Activated CD8-positive, alpha-beta T cell treated with anti-CD3 and anti-CD28 coated beads for 36 hours (primary cell): Measurements from ENCODE around the gene MZF1. TPM values are rescaled to one million over a fixed set of nuclear protein-coding genes. Genes with fewer than 3 reads are reported as not detected.

Source experiments
- ATAC-seq: fragments of 200-7000 bp; cut with Tn5 transposase; one replicate; pipeline ENCODE4 v1.10.0; 2021; ENCODE audit warnings: mild to moderate bottlenecking, moderate library complexity
- CTCF ChIA-PET: fragments of 350-600 bp; sonication (Branson Sonifier 250); formaldehyde crosslinking; loops from one replicate; lab custom pipeline; 2021; ENCODE audit warnings: antibody characterized with exemption; lab: Charles Lee
- POLR2A ChIA-PET: fragments of 350-600 bp; sonication (Branson Sonifier 250); formaldehyde crosslinking; loops from one replicate; lab custom pipeline; 2021; ENCODE audit warnings: antibody characterized with exemption; lab: Charles Lee
- DNase-seq: peaks from one replicate; pipeline ENCODE4 v3.0.0-alpha.2; 2020
- H3K27ac Mint-ChIP-seq: one replicate; pipeline ENCODE4 v1.8.0; 2021; ENCODE audit warnings: mild to moderate bottlenecking, mixed read lengths
- H3K27me3 Mint-ChIP-seq: one replicate; pipeline ENCODE4 v1.8.0; 2021; ENCODE audit warnings: mixed read lengths
- H3K36me3 Mint-ChIP-seq: one replicate; pipeline ENCODE4 v1.8.0; 2021; ENCODE audit warnings: low read depth, mixed read lengths
- H3K4me1 Mint-ChIP-seq: one replicate; pipeline ENCODE4 v1.8.0; 2021; ENCODE audit warnings: low read depth, mixed read lengths
- H3K4me3 Mint-ChIP-seq: one replicate; pipeline ENCODE4 v1.8.0; 2021; ENCODE audit warnings: mild to moderate bottlenecking, moderate library complexity, mixed read lengths
- H3K9me3 Mint-ChIP-seq: one replicate; pipeline ENCODE4 v1.8.0; 2021; ENCODE audit warnings: mixed read lengths
- intact Hi-C: fragments of 100-400 bp; cut with micrococcal nuclease; formaldehyde crosslinking; loops from one replicate; pipeline ENCODE4 v1.10.0; 2022
- total RNA-seq, 2 experiments: library from RNA; stranded (reverse); gene quantifications; one replicate each; pipeline ENCODE4 v1.2.3, GENCODE V29; 2021
- TF ChIP-seq, protein P1 (sequence below): fragments of 200-600 bp; IDR thresholded peaks from one replicate; pipeline ENCODE4 v1.8.0; 2022; ENCODE audit warnings: antibody characterized with exemption, mild to moderate bottlenecking

Gene MZF1
- total RNA-seq, 2 experiments from 2014 or later = 12.1 to 13.4 TPM

DNA sequence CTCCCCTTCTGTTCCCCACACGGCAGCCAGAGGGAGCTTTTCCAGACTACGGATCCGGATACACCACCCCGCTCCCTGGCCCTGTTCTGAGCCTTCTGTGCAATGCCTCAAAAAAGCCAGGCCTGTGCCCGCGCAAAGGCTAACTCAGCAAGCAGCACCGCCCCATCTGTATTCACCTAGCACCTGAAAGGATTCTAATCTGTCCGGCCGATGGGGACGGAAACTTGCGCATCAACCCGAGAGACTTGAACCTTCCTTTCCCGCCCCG lies 54.1 kb downstream of the MZF1 start:
- H3K9me3 Mint-ChIP-seq = no peaks in the 10 kb centered on the region
- ATAC-seq = peak; percentile 11
- intact Hi-C loops = no loop called here

DNA sequence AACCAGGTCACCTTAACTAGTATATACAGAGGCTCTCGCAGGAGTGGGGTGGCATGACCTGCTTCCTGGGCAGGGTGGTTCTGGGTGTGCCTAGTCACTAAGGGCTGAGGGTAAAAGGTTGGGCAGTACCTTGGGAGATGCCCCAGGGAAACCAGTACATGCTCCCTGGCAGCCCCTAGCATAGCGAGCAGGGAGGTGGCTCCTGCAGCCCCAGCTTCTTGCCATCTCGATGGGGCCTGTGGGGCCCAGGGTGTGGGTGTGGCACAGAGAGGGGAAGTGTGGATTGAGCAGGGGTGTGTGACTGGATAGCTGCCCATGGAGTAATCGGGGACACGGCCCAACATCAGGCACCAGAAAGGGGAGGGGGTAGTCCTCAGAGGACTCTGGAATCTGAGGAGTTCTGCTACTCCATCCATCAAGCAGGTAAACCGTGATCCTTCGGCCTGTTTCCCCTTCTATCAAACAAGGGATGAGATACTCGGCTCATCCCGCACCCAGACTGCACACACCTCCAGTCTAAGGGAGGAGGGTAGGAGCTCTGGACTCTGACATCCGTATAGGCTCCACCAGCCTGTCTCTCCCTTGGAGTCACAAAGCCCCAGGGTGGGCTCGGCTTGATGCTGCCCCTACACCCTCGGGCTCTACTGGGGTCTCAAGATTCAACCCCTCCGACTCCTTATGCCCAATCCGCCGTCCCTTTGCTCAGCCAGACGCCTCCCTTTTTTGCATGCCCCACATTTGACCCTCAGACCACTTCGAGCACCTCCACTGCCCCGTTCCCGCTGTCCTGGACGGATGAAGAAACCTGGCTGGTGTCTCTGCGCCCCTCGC lies 54.7 kb downstream of the MZF1 start:
- H3K27me3 Mint-ChIP-seq = no peaks in the 10 kb centered on the region
- H3K36me3 Mint-ChIP-seq = peaks cover 20% of the 10 kb centered on the region
- no peak for ATAC-seq
- peaks cover 40% of the 10 kb centered on the region for H3K4me1 Mint-ChIP-seq
- peak; percentile 42 for DNase-seq
- no peaks in the 10 kb centered on the region for H3K9me3 Mint-ChIP-seq
- intact Hi-C loops = no loop called here
- H3K4me3 Mint-ChIP-seq = peak overlapping the region; percentile 88
- TF ChIP-seq, protein P1, sequence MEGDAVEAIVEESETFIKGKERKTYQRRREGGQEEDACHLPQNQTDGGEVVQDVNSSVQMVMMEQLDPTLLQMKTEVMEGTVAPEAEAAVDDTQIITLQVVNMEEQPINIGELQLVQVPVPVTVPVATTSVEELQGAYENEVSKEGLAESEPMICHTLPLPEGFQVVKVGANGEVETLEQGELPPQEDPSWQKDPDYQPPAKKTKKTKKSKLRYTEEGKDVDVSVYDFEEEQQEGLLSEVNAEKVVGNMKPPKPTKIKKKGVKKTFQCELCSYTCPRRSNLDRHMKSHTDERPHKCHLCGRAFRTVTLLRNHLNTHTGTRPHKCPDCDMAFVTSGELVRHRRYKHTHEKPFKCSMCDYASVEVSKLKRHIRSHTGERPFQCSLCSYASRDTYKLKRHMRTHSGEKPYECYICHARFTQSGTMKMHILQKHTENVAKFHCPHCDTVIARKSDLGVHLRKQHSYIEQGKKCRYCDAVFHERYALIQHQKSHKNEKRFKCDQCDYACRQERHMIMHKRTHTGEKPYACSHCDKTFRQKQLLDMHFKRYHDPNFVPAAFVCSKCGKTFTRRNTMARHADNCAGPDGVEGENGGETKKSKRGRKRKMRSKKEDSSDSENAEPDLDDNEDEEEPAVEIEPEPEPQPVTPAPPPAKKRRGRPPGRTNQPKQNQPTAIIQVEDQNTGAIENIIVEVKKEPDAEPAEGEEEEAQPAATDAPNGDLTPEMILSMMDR = no peak
- peak overlapping the region; percentile 96 for H3K27ac Mint-ChIP-seq
- POLR2A ChIA-PET = interaction anchor here (0.5 to 10.2 kb wide), 20 partner anchors 9 to 336 kb away, joined by 3 to 164 read pairs (median 7); partner anchors contain the start of genes CHMP2A, ERVK3-1, RPS5 and TRIM28
- CTCF ChIA-PET = interaction anchor here (0.6 to 5.5 kb wide), 22 partner anchors 10 to 300 kb away, joined by 3 to 131 read pairs (median 4); partner anchors contain the start of genes CHMP2A, ERVK3-1, TRIM28 and UBE2M

More for the DNA sequence above, 54.1 kb downstream of the MZF1 start:
- POLR2A ChIA-PET = interaction anchor here (0.5 to 10.2 kb wide), 20 partner anchors 10 to 336 kb away, joined by 3 to 164 read pairs (median 6); partner anchors contain the start of genes CHMP2A, ERVK3-1, RPS5 and TRIM28
- Mint-ChIP-seq H3K36me3 (peaks cover 20% of the 10 kb centered on the region), H3K4me1 (peaks cover 37% of the 10 kb centered on the region), H3K27me3 (no peaks in the 10 kb centered on the region), H3K4me3 (peak overlapping the region; percentile 88), H3K27ac (peak overlapping the region; percentile 96)
- CTCF ChIA-PET = interaction anchor here (0.6 to 5.5 kb wide), 20 partner anchors 11 to 301 kb away, joined by 3 to 131 read pairs (median 4); partner anchors contain the start of genes CHMP2A, ERVK3-1, TRIM28 and UBE2M
- TF ChIP-seq, protein P1 = no peak
- DNase-seq = peak; percentile 70

DNA sequence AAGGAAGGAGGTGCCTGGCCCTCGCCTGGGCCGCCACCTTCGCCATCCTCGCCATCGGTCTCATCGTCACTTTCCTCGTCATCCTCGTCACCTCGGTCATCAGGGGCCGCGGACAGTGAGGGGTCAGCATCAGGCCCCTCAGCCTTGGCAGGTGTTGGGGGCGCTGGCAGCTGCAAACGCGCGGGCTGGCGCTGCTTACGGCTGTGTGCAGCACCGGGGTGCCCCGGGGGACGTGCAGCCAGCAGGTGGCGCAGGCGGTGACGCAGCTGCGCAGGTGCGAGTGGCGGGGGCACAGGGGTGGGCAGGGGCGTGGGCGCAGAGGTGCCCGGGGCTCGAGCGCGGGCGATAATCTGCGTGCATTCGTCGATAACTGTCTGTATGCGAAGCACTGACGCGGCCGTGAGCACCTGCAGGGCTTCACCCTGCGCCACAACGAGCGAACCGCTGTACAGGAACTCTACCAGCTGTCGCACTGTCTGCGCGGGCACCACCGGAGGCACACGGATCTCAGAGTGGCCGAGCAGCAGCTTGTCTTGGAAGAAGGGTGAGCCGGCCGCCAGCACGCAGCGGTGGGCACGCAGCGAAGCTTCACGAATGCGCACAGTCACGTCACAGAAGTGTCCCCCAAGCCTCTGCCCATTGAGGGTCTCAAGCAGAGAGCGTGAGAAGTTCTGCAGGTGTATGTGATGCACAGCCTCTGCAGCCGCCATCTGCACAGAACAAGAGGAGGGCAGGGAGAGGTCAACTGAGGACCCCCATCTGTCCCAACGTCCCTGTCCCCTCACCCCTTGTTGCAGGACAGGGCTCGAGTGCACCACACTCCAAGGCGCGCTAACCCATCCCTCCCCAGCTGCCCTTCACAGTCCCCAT lies 55.9 kb downstream of the MZF1 start:
- Mint-ChIP-seq H3K4me1 (peaks cover 40% of the 10 kb centered on the region), H3K9me3 (no peaks in the 10 kb centered on the region), H3K27ac (no peak overlapping the region), H3K27me3 (no peaks in the 10 kb centered on the region), H3K36me3 (peaks cover 20% of the 10 kb centered on the region), H3K4me3 (peak overlapping the region; percentile 88)
- intact Hi-C loops = no loop called here
- POLR2A ChIA-PET = interaction anchor here (1.1 to 10.2 kb wide), 5 partner anchors 16 to 109 kb away, joined by 3 to 164 read pairs (median 19); partner anchors contain the start of genes CHMP2A, TRIM28 and ZNF584
- TF ChIP-seq, protein P1 = peak; percentile 30
- DNase-seq = no peak
- ATAC-seq = no peak
- CTCF ChIA-PET = interaction anchor here (0.8 to 5.5 kb wide), 3 partner anchors 15 to 61 kb away, joined by 3 to 131 read pairs (median 3); no protein-coding TSS in a partner anchor

DNA sequence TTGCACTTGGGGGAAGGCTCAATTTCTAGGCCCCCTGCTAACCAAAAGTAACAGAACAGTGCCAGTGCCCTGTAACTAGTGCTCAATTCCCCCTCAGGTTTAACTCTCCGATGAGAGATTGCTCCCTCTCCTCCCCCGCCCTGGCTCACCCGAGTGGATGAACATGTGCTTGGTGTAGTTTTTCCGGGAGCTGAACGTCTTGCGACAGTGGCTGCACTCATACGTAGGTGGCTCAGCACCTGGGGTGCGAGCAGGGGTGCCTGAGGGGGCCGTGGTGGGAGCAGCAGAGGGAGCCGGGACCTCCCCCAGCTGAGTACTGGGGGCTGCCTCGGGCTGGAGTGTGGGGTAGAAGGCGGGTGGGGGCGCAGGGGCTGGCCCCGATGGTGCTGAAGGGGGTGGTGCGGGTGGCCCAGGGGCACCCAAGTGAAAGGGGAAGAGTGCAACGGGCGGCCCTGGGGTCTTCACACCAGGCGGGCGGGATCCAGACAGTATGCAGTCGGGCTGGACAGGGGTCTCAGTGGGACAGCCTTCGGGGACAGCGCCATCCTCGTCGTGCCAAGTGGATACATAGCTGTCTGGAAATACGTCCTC lies 56.8 kb downstream of the MZF1 start:
- H3K4me3 Mint-ChIP-seq = peak overlapping the region; percentile 88
- H3K27me3 Mint-ChIP-seq = no peaks in the 10 kb centered on the region
- peaks cover 39% of the 10 kb centered on the region for H3K4me1 Mint-ChIP-seq
- ATAC-seq (no peak), DNase-seq (no peak)
- peaks cover 20% of the 10 kb centered on the region for H3K36me3 Mint-ChIP-seq
- POLR2A ChIA-PET = interaction anchor here (1.1 to 10.2 kb wide), 2 partner anchors 33 to 108 kb away, joined by 3 to 164 read pairs; partner anchors contain the start of genes CHMP2A, TRIM28 and ZNF584
- TF ChIP-seq, protein P1 = no peak
- no peak overlapping the region for H3K27ac Mint-ChIP-seq
- no peaks in the 10 kb centered on the region for H3K9me3 Mint-ChIP-seq
- CTCF ChIA-PET = interaction anchor here (1.6 kb wide), 1 partner anchor 65 kb away, joined by 4 read pairs; no protein-coding TSS in a partner anchor
- intact Hi-C loops = no loop called here
